K562 (cell line): ENCODE measurements around the gene AMDHD1. TPM values are rescaled to one million over a fixed set of nuclear protein-coding genes. Genes with fewer than 3 reads are reported as not detected.

ENCODE experiments used
- ATAC-seq: fragments of 200-7000 bp; cut with Tn5 transposase; 3 replicates; pipeline ENCODE4 v1.9.1; 2020; ENCODE audit warnings: moderate library complexity
- BruUV-seq: library from RNA; stranded (reverse); fragments of 400-500 nt; replicated peaks from 2 replicates; lab custom pipeline; 2021; lab: Mats Ljungman, UMichigan
- CTCF ChIA-PET: fragments of 300-600 bp; formaldehyde crosslinking; extraction: SDS; loops from one replicate; lab custom pipeline; 2021; ENCODE audit warnings: low intra/inter-chr PET ratio; lab: Yijun Ruan, JAX
- POLR2A ChIA-PET: fragments of 300-600, 350-650 bp; sonication (Branson Sonifier 250); formaldehyde crosslinking; extraction: SDS; loops from one replicate; lab custom pipeline; 2021; ENCODE audit warnings: antibody characterized with exemption, inconsistent platforms; lab: Yijun Ruan, JAX
- DNase-seq, 4 experiments: peaks; one replicate each; pipeline versions ENCODE4 v3.0.0 to v3.0.0-alpha.2; 2011 to 2018; ENCODE audit warnings: low spot score in 3 of 4, mixed read lengths in 3 of 4; ENCODE audit errors: extremely low read depth in 1 of 4
- FAIRE-seq: peaks from 2 replicates; lab custom pipeline; 2011; peaks lifted over from hg19 to GRCh38; lab: Jason Lieb, UNC
- H2AFZ ChIP-seq: 2 replicates; pipeline ENCODE4 v1.6.0; 2011; ENCODE audit warnings: low read depth, low read length, control low read depth, inconsistent platforms
- H3K27ac ChIP-seq: fragments of 200-600 bp; 3 replicates; pipeline ENCODE4 v1.8.0; 2011; ENCODE audit warnings: low read depth, mild to moderate bottlenecking, control low read depth, inconsistent platforms, low read length, moderate library complexity, mixed read lengths; ENCODE audit errors: extremely low read depth
- H3K27me3 ChIP-seq, 2 experiments: fragments of 300-600 bp in 1 of 2; 2 replicates in 1 of 2; 3 replicates in 1 of 2; pipeline versions ENCODE4 v1.6.0 to v1.8.0; 2011; ENCODE audit warnings: inconsistent platforms in 2 of 2, low read length in 2 of 2, mild to moderate bottlenecking in 1 of 2, mixed read lengths in 1 of 2, moderate library complexity in 1 of 2; ENCODE audit not compliant: control insufficient read depth in 2 of 2, insufficient read depth in 2 of 2
- H3K36me3 ChIP-seq: fragments of 300-600 bp; 3 replicates; pipeline ENCODE4 v1.8.0; 2011; ENCODE audit warnings: mild to moderate bottlenecking, low read length, inconsistent platforms; ENCODE audit not compliant: control insufficient read depth, insufficient read depth
- H3K4me1 ChIP-seq, 2 experiments: fragments of 200-600 bp in 1 of 2; replicated peaks in 1 of 2; 2 replicates in 1 of 2; 3 replicates in 1 of 2; pipeline versions ENCODE4 v1.5.1 to v1.8.0; 2011; ENCODE audit warnings: inconsistent platforms in 2 of 2, low read length in 2 of 2, mild to moderate bottlenecking in 1 of 2, mixed read lengths in 1 of 2, moderate library complexity in 1 of 2; ENCODE audit not compliant: control insufficient read depth in 2 of 2, insufficient read depth in 2 of 2
- H3K4me2 ChIP-seq: 2 replicates; pipeline ENCODE4 v1.6.1; 2011; ENCODE audit warnings: low read length, control low read depth, inconsistent platforms, mixed read lengths; ENCODE audit not compliant: insufficient read depth
- H3K4me3 ChIP-seq: fragments of 200-600 bp; sonication (generic), shearing (Covaris generic); 2 replicates; pipeline ENCODE4 v1.5.1; 2016; ENCODE audit warnings: control low read depth, inconsistent platforms
- H3K79me2 ChIP-seq: fragments of 200-600 bp; 3 replicates; pipeline ENCODE4 v1.8.0; 2011; ENCODE audit warnings: low read length, inconsistent platforms; ENCODE audit not compliant: control insufficient read depth, insufficient read depth
- H3K9ac ChIP-seq, 2 experiments: 2 replicates each; pipeline versions ENCODE4 v1.6.0 to v1.6.1; 2011; ENCODE audit warnings: low read depth in 2 of 2, low read length in 2 of 2, control low read depth in 1 of 2, inconsistent platforms in 1 of 2, mild to moderate bottlenecking in 1 of 2, mixed read lengths in 1 of 2; ENCODE audit not compliant: insufficient read depth in 1 of 2
- H3K9me1 ChIP-seq: one replicate; pipeline ENCODE4 v1.6.0; 2011; ENCODE audit warnings: inconsistent platforms, mild to moderate bottlenecking, low read length, moderate library complexity; ENCODE audit not compliant: control insufficient read depth, insufficient read depth
- H3K9me3 ChIP-seq: replicated peaks from 2 replicates; pipeline ENCODE4 v1.5.1; 2011; ENCODE audit warnings: low read depth, low read length, inconsistent platforms; ENCODE audit not compliant: control insufficient read depth, insufficient read depth
- H4K20me1 ChIP-seq: replicated peaks from 2 replicates; pipeline ENCODE4 v1.6.1; 2011; ENCODE audit warnings: low read length, inconsistent platforms, mixed read lengths; ENCODE audit not compliant: control insufficient read depth, insufficient read depth
- ESRRA ChIP-seq: fragments of 450-650 bp; IDR thresholded peaks from 2 replicates; pipeline ENCODE4 v1.6.1; 2014; ENCODE audit warnings: low read depth, mild to moderate bottlenecking, moderate library complexity, borderline replicate concordance
- REST ChIP-seq, 2 experiments: fragments of 450-650 bp; formaldehyde crosslinking in 1 of 2; IDR thresholded peaks; 2 replicates each; pipeline versions ENCODE4 v1.4.0 to v1.6.1; 2014 to 2020; ENCODE audit warnings: mild to moderate bottlenecking in 2 of 2, borderline replicate concordance in 1 of 2, low read depth in 1 of 2
- TAL1 ChIP-seq: fragments of 450-650 bp; IDR thresholded peaks from 2 replicates; pipeline ENCODE4 v1.6.1; 2016; ENCODE audit warnings: mild to moderate bottlenecking
- TCF3 ChIP-seq: sonication (generic); formaldehyde crosslinking; IDR thresholded peaks from 2 replicates; pipeline ENCODE4 v1.4.0; 2020; ENCODE audit warnings: mild to moderate bottlenecking, missing genetic modification reagents
- ZNF174 ChIP-seq: fragments of 250-450 bp; sonication (Bioruptor Pico); IDR thresholded peaks from 2 replicates; pipeline ENCODE4 v1.4.0; 2020; ENCODE audit warnings: mild to moderate bottlenecking
- WGBS: fragments of 100-300 bp; shearing (Covaris generic); methylation state at CpG from one replicate; pipeline ENCODE4 v1.1.6; 2016; ENCODE audit warnings: low coverage, mixed read lengths; ENCODE audit not compliant: insufficient coverage; ENCODE audit errors: missing lambda C conversion rate; 5-methylcytosine and 5-hydroxymethylcytosine counted together
- in situ Hi-C: fragments of 300-500 bp; cut with MboI; formaldehyde crosslinking; loops from 4 replicates; pipeline ENCODE4 v1.15.0; 2018; ENCODE audit warnings: inconsistent platforms, mixed read lengths
- intact Hi-C: fragments of 100-400 bp; cut with micrococcal nuclease; formaldehyde crosslinking; loops from 2 replicates; pipeline ENCODE4 v1.14.2; 2022
- polyA plus RNA-seq, 8 experiments: library from polyadenylated mRNA; depleted of rRNA in 4 of 8; stranded (reverse) in 5 of 8; unstranded in 3 of 8; fragments of >200 nt; fragmentation: Nextera tagmentation in 2 of 8; fragmentation: Illumina TruSeq in 1 of 8; extraction: Ambion mirVana in 2 of 8; extraction: Trizol in 1 of 8; gene quantifications; 2 replicates each; pipeline versions ENCODE4 v1.2.1 to v1.2.3, GENCODE V29; 2011 to 2014; ENCODE audit warnings: inconsistent platforms in 1 of 8, missing spikeins in 1 of 8
- total RNA-seq, 7 experiments: library from RNA; depleted of rRNA in 6 of 7; stranded (reverse); fragments of >200 nt in 6 of 7; fragmentation: Illumina TruSeq in 2 of 7; extraction: Trizol in 2 of 7; gene quantifications; 2 replicates each; pipeline versions ENCODE4 v1.2.1 to v1.2.3, GENCODE V29; 2011 to 2021; ENCODE audit warnings: low replicate concordance in 1 of 7
- TF ChIP-seq, protein P1 (sequence below): sonication (generic); formaldehyde crosslinking; IDR thresholded peaks from 2 replicates; pipeline ENCODE4 v1.8.1; 2022; ENCODE audit warnings: missing genetic modification reagents

Gene AMDHD1
- total and polyA plus RNA-seq, 9 of the 15 experiments (the other 6 are each of a cell fraction or from before 2014, with no cell fraction given): not detected

- H3K4me1 ChIP-seq: peaks cover 0 to 5% of the 10 kb centered on the region in 2 experiments; a peak in 1 of 5 replicates
- no peak overlapping the region; the same call in 1 of the 2 replicates for H3K4me2 ChIP-seq
- peaks cover 17 to 18% of the 10 kb centered on the region in 2 experiments; a peak in 4 of 5 replicates for H3K27me3 ChIP-seq
- TF ChIP-seq REST (IDR thresholded peaks at IDR 0.05; ENCODE audit: borderline replicate concordance) (no peak), REST (CRISPR knock-in tag; IDR thresholded peaks at IDR 0.05; ENCODE audit: low read depth) (no peak), ZNF174 (CRISPR knock-in tag) (no peak), TAL1 (peak; percentile 37; the same call in 1 of the 2 replicates), TCF3 (CRISPR knock-in tag) (peak; percentile 46; the same call in 1 of the 2 replicates), ESRRA (peak; percentile 75)
- TF ChIP-seq, protein P1, sequence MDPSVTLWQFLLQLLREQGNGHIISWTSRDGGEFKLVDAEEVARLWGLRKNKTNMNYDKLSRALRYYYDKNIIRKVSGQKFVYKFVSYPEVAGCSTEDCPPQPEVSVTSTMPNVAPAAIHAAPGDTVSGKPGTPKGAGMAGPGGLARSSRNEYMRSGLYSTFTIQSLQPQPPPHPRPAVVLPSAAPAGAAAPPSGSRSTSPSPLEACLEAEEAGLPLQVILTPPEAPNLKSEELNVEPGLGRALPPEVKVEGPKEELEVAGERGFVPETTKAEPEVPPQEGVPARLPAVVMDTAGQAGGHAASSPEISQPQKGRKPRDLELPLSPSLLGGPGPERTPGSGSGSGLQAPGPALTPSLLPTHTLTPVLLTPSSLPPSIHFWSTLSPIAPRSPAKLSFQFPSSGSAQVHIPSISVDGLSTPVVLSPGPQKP (CRISPR knock-in tag): no peak
- no peaks in the 10 kb centered on the region for H3K79me2 ChIP-seq
- intact Hi-C loops: no loop called here
- WGBS: 9% methylated on average over 3 of the region's 3 CpGs
- no peak overlapping the region for H3K9ac ChIP-seq
- FAIRE-seq (no peak), ATAC-seq (no peak), DNase-seq (peak in 1 of 4 experiments; percentile 6)
- H3K4me3 ChIP-seq: no peak overlapping the region
- ChIA-PET POLR2A (interaction anchor here (0.9 to 1.3 kb wide), 2 partner anchors 11 to 19 kb away, joined by 3 to 4 read pairs; no protein-coding TSS in a partner anchor), CTCF (no interaction called here)
- no peak overlapping the region for H3K27ac ChIP-seq
- in situ Hi-C loops: no loop called here
- no peaks in the 10 kb centered on the region for H3K36me3 ChIP-seq
- H2AFZ ChIP-seq: no peak overlapping the region
- no peaks in the 10 kb centered on the region for H4K20me1 ChIP-seq
- BruUV-seq: no TSS peak
- H3K9me3 ChIP-seq: no peaks in the 10 kb centered on the region
- H3K9me1 ChIP-seq: no peaks in the 10 kb centered on the region
These were observed 35.6 kb downstream of the AMDHD1 start for GRCh38 chr12:95978774-95979173.
